CD1c-positive myeloid dendritic cell (primary cell): ENCODE data around the gene CRYBA4.

Experiments
- DNase-seq: peaks from one replicate; pipeline ENCODE4 v3.0.0-alpha.2; 2016; ENCODE audit errors: extremely low spot score

The CRYBA4 gene

DNA sequence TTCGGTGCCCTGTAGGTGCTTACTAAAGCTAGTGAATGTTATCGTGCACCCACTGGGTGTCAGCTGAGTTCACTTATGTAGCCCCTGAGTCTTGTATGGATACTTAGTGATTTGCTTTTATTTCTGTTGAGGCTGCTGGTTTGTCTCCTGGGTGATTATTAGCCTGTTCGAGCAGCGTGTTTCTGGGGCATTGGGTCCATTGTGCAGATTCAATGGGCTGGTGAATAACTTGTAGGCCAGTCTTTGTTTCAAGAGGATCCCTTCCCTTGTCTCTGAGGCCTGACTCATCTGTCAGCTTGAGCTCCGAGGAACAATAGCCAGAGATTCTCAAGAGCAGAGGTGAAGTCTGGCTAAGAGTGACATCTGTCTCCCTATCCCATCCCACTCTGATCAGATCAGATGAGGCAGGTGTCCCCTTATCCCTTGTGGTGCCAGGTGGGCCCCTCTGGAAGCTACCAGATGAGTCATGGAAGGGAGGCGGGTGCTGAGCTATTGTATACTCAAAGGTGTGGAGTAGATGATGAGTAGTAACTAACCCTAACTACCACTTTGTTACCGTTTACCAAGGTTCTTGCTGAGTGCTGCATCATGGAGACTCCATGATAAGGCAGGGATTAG, 39.3 kb downstream of the CRYBA4 start:
- no peak for DNase-seq

DNA sequence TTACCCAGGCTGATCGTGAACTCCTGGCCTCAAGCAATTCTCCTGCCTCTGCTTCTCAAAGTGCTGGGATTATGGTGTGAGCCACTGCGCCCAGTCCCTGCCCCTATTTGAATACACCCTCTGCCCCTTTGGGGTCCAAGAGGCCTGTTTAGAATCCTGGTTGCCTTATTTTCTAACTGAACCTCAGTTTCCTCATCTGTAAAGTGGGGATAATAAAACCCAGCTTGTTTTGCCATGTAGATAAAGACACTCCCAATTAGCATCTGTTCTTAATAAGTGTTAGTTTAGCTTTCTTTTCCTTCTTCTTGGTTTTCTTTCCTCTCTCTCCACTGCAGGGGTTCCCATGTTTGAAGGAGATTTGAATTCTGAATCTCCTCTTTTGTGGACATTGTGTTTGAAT, 40.4 kb downstream of the CRYBA4 start:
- no peak for DNase-seq

DNA sequence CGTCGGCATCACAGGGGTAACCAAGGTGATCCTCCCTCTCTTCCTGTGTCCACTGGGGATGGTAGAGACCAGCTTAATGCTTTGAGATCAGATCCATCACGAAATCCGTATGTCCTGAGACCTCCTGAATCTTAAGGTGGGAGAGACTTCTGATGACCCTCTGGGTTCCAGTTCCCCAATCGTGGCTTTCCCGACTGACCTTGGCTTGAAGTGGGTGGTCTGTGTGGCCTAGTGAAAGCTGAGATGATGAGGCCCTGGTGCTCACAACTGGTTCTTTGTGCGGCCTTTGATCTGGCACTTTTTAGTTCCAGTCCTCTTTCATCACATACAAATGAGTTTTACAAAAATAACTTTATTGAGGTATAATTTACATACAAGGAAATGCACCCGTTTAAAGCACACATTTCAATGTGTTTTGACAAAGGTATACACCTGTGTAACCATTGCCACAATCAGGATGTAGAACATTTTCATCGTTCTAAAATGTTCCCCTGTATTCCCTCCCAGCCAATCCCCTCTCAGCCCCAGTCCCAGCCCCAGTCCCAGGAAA, 41.7 kb downstream of the CRYBA4 start:
- DNase-seq = no peak

DNA sequence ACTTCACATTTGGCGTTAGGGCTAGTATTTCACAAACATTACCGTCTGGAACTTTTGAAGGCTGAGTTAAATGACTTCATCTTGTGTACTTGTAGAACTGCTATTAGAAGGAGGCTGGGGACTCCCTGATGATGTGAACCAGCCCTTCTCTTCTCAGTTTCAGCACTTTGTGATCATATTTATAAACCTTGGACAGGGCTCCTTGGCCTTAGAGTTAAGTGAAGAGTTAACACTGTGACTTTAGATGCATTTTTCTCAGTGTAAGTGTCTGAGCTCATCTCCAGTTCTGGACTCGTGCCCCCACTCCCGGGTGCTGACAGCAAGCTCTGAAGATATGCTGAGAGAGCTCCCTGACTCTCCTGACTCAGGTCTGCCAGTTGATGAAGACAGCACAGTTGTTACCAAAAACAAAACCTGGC, 44.1 kb downstream of the CRYBA4 start:
- no peak for DNase-seq

DNA sequence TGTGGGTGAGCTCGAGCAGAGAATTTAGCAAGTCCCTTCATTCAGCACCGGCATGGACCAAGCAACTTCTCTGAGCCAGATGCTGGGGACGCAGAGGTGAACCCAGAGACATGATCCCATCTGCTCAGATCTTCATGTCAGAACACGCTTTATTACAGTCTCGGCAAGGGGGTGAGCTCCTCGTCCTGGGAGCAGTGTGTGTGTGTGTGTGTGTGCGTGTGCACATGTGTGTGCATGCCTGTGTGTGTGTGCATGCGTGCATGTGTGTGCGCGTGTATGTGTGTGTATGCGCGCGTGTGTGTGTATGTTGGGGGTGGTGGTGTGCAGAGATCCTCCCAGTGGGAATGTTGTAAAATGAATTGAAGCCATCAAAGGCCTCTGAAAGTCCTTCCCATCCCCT, 45.4 kb downstream of the CRYBA4 start:
- no peak for DNase-seq

DNA sequence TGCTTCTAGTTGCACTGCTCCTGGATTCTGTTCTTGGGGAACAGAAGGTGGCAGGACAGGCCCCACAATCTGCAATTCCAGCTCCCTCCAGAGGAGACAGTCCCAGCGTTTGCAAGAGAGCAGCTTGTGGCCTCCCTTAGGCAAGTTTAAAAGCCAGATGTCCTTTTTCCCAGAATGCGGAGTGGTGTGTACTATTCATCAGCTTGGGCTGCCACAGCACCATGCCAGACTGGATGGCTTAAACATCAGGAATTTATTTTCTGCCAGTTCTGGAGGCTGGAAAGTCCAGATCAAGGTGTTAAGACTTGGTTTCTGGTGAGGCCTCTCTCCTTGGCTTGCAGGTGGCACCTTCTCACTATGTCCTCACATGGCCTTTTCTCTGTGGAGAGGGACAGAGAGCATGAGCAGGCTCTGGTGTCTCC, 47.3 kb downstream of the CRYBA4 start:
- peak; percentile 22 for DNase-seq

DNA sequence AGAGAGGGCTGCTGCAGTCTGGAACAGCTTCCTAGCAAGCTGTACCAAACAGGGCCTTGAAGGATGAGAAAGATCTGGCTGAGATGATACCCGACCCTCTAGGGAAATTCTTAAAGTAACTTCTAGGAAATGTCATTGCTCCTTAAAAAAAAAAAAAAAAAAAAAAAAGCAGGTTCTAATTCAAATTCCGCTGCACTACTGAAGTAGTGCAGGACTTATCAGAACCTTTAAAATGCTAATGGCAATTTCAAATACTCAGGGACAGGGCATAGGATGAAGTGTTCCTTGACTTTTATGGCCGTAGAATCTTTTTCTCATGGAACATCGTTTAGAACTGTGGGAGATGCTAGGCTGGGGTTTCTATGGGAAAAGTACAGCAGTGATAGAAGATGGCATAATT, 48.7 kb downstream of the CRYBA4 start:
- no peak for DNase-seq

DNA sequence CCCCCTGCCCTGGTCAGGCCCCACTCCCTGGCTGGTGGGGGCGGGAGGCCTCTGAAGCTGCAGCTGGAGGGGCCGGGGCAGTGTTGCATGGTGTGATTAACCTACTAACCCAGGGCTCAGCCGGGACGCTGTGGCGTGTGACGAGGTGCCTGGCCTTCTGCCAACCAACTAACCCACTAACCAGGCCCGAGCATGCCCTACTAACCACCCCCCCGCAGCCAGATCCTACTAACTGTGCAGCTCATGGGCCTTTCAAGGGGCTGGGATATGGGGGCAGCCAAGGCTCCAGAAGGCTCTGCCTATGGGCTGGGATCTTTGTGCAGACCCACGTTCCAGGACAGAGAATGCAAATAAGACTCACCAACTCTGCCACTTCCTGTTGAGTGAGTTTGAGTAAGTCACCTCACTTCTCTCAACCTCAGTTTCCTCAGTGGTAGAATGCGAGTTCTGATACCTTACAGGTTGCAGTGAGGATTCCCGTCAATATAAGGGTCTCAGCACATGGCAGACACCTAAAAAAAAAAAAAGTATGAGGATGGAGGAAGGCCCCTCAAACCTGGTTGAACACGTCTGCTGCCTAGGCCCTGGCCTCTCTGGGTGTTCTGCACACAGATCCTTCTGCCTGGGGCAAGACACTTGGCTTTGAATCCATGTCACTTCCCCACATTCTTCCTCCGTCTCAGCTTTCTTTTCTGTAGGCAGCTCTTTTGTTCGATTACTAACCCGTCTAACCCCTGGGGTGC, 49.7 kb downstream of the CRYBA4 start:
- DNase-seq = peak; percentile 17

DNA sequence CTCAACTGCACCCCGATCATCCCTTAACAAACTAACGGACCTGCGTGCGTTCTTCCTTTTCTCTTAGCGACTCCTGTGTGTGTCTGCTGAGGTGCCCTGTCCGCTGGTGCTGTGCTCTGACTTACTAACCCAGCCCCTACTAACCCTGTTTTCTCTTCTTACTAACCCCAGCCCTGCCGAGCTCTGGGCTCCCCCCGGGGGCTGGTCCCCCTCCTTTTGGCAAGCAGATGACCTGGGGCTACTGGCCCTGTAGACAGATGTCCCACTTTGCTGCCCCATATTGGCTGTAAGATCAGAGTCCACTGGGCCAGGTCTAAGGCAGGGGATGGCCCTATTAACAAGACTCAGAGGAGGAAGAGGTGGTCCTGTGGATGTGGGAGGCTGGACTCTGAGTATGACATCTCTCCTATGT, 50.3 kb downstream of the CRYBA4 start:
- no peak for DNase-seq

DNA sequence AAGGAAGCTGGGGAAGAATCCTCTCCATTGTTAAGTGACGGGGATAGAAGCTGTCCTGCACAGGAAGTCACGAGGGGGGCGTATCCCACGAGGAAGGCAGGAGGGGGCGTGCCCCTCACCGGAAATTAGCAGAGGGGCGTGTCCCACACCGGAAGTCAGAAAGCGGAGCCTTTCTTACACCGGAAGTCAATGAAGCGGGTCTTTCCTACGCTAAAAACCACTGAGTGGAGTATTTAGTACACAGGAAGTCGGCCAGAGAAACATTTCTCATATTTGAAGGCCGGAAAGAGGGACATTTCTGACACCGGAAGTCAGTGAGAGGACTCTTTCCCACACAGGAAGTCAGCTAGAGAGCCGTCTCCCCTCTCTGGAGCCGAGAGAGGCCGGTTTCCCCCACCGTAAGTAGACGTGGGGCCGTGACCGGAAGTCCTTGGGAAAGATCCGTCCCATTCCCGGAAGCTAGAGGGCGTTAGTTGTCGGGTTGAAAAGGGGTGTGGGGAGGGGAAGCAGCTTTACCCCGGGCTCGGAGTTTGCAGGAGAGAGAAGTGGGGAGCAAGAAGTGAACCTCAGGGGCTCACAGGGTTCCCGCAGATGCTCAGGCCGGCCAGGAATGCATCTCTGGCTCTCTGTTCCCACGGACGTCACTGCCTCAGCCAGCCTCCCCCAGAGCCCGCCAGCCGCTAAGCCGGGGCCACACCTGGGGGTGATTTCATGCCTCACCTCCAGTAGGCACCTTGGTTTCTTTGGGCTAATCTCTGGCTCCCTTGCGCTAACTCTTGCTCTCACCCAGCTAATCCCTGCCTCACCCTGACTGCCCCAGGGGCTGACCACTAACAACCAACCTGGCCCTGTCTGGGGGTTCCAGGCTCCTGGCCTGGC, 51.1 kb downstream of the CRYBA4 start:
- peak; percentile 97 for DNase-seq

DNA sequence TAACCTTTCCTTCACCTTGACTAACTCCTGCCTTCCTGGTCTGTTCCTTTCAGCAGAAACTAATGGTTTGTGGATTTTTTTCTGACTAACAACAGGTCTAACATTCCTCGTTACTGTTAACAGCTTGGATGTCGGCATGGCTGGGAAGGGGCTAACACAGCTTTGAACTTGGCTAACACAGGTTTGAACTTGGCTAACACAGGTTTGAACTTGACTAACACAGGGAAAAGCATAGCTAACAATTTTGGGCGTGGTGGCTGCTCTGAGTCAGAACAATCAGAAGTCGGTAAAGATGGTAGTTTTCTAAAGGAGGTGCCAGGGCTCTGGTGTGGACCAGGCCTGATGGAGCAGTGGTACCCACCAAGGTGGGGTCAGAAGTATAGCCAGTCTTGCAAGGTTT, 51.7 kb downstream of the CRYBA4 start:
- DNase-seq = no peak

DNA sequence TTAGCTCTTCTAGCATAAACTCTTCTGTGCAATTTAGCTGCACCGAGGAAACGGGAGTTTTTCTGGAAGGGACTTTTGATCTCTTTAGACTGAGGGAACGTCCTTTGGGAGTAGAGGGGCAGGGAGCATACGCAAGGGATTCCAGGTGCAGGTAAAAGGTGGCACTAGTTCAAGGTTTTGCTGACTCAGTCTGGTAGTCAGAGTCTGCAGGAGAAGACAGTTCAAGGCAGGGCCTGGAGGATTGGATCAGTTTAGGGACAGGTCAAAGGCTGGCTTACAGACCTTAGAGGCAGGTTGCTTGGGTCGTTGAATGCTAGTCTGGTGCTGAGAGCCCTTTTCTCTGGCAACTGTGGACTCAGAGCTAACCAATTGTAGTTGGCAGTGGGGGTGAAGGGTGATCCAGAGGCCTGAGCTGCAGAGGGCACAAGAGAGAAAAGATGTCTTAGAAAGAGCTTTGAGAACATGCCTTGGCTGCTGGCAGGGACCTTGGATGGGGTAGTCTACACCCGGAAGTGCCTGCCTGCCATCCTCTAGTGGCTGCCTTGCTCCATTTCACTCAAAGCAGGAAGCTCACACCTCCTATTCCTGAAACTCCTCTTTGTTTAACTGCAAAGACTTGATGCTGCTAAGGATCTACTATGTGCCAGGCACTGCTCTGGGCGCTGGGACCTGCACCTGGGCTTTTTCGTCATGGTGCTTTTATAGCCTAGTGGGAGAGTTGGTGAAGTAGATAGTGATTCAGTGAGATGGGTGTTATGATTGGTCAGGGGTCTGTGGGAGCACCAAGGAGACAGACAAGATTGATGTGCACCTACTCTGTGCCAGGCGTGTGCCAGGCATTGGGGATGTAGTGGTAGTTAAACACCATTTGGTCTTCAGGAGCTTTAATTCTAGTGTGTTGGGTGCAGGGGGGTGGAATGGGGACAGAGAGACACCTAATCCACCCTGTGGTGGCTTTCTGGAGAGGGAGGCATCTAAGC, 52.7 kb downstream of the CRYBA4 start:
- no peak for DNase-seq

DNA sequence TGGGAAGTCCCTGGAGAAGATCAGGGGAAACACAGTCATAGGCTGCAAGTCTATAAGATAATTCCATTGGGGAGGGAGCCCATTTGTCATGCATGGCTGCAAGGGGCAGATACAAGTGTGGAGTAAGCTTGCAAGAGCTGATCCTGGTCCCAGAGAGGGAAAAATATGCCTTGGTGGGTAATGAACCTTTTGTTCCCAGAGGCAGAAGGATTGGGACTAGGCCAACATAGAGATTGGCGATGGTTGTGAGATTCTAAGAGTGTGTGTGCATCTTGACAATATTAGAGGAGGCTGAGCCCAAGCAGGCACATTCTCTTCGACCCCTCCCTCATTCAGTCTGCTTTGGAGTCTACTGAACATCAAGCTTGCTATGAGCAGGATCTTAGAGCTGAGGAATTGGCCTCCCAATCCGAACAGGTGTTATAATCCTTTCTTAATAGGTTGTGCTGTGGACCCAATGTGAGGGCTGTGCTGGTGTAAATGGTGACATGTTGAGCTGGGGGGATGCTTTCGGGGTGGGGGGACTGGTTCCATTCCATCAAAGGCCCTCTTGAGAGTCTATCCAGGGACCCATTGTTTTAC, 54.0 kb downstream of the CRYBA4 start:
- DNase-seq = no peak

DNA sequence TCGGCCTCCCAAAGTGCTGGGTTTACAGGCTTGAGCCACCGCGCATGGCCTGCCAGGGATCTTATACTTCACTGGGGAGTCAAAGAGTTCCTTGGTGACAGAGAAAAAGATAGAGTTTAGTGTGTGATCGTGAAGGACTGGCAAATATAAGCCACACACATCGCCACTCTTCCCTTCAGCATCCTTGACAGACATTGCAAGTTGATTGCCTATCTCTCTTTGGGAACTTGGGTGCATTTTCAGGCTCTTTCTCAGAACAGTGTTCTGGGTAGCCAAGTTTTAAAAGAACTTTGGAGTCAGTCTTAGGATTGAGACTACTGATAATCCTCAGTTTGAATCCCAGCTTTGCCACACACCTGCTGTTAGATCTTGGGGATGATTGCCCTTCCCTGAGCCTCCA, 55.5 kb downstream of the CRYBA4 start:
- DNase-seq = no peak

DNA sequence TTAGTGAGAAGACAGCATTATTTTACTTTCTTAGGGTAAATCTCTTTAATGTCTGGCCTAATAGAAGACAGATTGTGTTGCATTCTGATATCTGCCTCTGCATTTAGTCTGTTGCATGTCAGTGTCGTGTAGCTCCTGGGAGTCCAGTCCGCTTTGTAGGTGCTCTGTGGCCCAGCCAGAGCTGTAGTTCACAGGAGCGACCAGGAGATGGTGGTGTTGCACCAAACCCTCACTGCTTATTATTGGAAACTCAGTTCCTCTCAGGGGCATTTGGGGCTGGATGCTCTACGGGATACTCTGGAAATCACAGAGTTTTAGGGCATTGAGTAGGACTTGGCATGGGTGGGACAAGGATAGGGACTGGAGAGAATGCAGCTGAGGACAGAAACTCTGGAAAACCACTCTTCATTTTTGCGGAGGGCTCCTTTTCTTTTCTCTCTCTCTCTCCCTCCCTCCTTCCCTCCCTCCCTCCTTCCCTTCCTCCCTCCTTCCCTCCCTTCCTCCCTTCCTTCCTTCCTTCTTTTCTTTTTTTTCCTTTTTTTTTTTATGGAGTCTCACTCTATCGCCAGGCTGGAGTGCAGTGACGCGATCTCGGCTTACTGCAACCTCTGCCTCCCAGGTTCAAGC, 57.4 kb downstream of the CRYBA4 start:
- DNase-seq = peak; percentile 77
